Measurements from ENCODE around the gene SPINK5.

The SPINK5 gene

GRCh38 chr5:148094336-148094735, 30.6 kb downstream of the SPINK5 start:
- no peak for DNase-seq (ENCODE audit: low read depth)

GRCh38 chr5:148104226-148104625, 40.4 kb downstream of the SPINK5 start:
- DNase-seq (ENCODE audit: low read depth): no peak

GRCh38 chr5:148107608-148108007, 43.8 kb downstream of the SPINK5 start:
- no peak for DNase-seq (ENCODE audit: low read depth)

GRCh38 chr5:148113243-148113642, 49.5 kb downstream of the SPINK5 start:
- DNase-seq (ENCODE audit: low read depth): no peak

- no peak for DNase-seq (ENCODE audit: low read depth)
These were observed 56.5 kb downstream of the SPINK5 start for GRCh38 chr5:148120317-148120716.

- no peak for DNase-seq (ENCODE audit: low read depth)
These were observed 61.9 kb downstream of the SPINK5 start for GRCh38 chr5:148125641-148126040.

- DNase-seq (ENCODE audit: low read depth): no peak
These were observed 71.6 kb downstream of the SPINK5 start for GRCh38 chr5:148135091-148136048.

- DNase-seq (ENCODE audit: low read depth): no peak
These were observed 77.1 kb downstream of the SPINK5 start for GRCh38 chr5:148140846-148141245.

GRCh38 chr5:148141645-148142044, 77.9 kb downstream of the SPINK5 start:
- no peak for DNase-seq (ENCODE audit: low read depth)

- DNase-seq (ENCODE audit: low read depth): no peak
These were observed 82.1 kb downstream of the SPINK5 start for GRCh38 chr5:148145916-148146315.

- DNase-seq (ENCODE audit: low read depth): no peak
These were observed 82.7 kb downstream of the SPINK5 start for GRCh38 chr5:148146487-148146886.

- no peak for DNase-seq (ENCODE audit: low read depth)
These were observed 83.6 kb downstream of the SPINK5 start for GRCh38 chr5:148147415-148147814.

- DNase-seq (ENCODE audit: low read depth): no peak
These were observed 88.1 kb downstream of the SPINK5 start for GRCh38 chr5:148151872-148152271.

- DNase-seq (ENCODE audit: low read depth): no peak
These were observed 89.0 kb downstream of the SPINK5 start for GRCh38 chr5:148152781-148153180.

GRCh38 chr5:148156609-148157008, 92.8 kb downstream of the SPINK5 start:
- no peak for DNase-seq (ENCODE audit: low read depth)

GRCh38 chr5:148162038-148162437, 98.3 kb downstream of the SPINK5 start:
- no peak for DNase-seq (ENCODE audit: low read depth)

- no peak for DNase-seq (ENCODE audit: low read depth)
These were observed 99.6 kb downstream of the SPINK5 start for GRCh38 chr5:148163345-148163744.

- no peak for DNase-seq (ENCODE audit: low read depth)
These were observed 102.9 kb downstream of the SPINK5 start for GRCh38 chr5:148166550-148167283.

- DNase-seq (ENCODE audit: low read depth): no peak
These were observed 104.5 kb downstream of the SPINK5 start, which contains the start of gene SPINK14 for GRCh38 chr5:148168246-148168645. Gene SPINK14, plus strand, starts transcription at chr5:148168546. Its CDS starts 1,187 bp downstream, at chr5:148169733.

- no peak for DNase-seq (ENCODE audit: low read depth)
These were observed 108.6 kb downstream of the SPINK5 start for GRCh38 chr5:148172377-148172776.

GRCh38 chr5:148176480-148176879, 112.7 kb downstream of the SPINK5 start:
- DNase-seq (ENCODE audit: low read depth): no peak

- DNase-seq (ENCODE audit: low read depth): no peak
These were observed 113.4 kb downstream of the SPINK5 start for GRCh38 chr5:148177207-148177606.

GRCh38 chr5:148179234-148179824, 115.5 kb downstream of the SPINK5 start:
- DNase-seq (ENCODE audit: low read depth): no peak
